BJ (cell line): ENCODE measurements around the gene ELMO3. TPM values are rescaled to one million over a fixed set of nuclear protein-coding genes. Genes with fewer than 3 reads are reported as not detected.

Experiments used
- CTCF ChIA-PET: fragments of 350-600 bp; formaldehyde crosslinking; extraction: SDS; loops from one replicate; lab custom pipeline; 2021; ENCODE audit warnings: antibody characterized with exemption, inconsistent platforms; lab: Yijun Ruan, JAX
- POLR2A ChIA-PET: fragments of 300-600 bp; sonication (Branson Sonifier 250); formaldehyde crosslinking; extraction: SDS; loops from one replicate; lab custom pipeline; 2021; ENCODE audit warnings: antibody characterized with exemption; lab: Charles Lee
- DNase-seq: peaks from one replicate; pipeline ENCODE4 v3.0.0-alpha.2; 2011; ENCODE audit warnings: low read depth
- H3K27me3 ChIP-seq: 2 replicates; pipeline ENCODE4 v1.6.0; 2011; ENCODE audit warnings: low read length; ENCODE audit not compliant: control insufficient read depth, insufficient read depth
- H3K36me3 ChIP-seq: 2 replicates; pipeline ENCODE4 v1.5.1; 2011; ENCODE audit warnings: low read length; ENCODE audit not compliant: control insufficient read depth, insufficient read depth
- H3K4me3 ChIP-seq: 2 replicates; pipeline ENCODE4 v1.5.1; 2011; ENCODE audit warnings: low read depth, mild to moderate bottlenecking, control low read depth, low read length
- CTCF ChIP-seq: IDR thresholded peaks from 2 replicates; pipeline ENCODE4 v1.5.1; 2011; ENCODE audit warnings: low read depth, mild to moderate bottlenecking, control low read depth, inconsistent platforms, low read length, moderate library complexity; ENCODE audit not compliant: insufficient read depth
- polyA plus RNA-seq: library from polyadenylated mRNA; depleted of rRNA; stranded (reverse); fragments of >200 nt; gene quantifications from 2 replicates; pipeline ENCODE4 v1.2.3, GENCODE V29; 2011

ELMO3 gene
- polyA plus RNA-seq, 1 experiment = 0.97 TPM

DNA sequence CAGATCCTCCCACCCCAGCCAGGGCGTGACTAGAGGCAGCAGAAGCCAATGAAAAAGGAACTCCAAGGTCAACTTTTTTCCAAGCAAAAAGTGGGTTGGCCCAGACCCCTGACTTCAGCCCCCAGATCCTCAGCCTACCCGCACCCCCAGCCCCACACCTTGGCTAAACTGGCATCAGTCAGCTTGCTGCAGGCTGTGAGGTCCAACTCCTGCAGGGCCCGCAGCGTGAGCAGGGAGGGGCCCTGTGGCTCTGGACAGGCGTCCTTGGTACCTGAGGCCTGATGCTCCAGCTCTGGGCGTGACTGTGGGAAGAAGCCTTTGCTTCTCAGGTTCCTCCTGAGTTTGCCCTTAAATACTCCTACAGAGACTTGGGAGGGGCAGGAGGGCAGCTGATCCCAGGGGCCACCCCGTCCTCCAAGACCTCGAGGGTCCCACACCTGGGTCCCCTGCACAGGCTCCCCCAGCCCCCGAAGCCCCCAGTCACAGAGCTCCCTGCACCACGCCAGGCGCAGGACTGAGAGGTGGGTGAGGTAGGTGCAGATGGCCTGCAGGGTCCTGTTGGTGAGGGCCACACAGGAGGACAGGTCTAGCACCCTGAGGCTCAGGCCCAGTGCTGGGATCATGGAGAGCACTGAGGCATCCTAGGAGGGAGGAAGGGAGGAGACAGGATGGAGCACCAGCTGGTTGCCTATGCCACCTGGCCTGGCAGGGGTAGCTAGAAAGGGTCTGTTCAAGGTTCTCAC, 9.4 kb downstream of the ELMO3 start:
- no peak overlapping the region for H3K4me3 ChIP-seq
- H3K36me3 ChIP-seq = peaks cover 8% of the 10 kb centered on the region
- TF ChIP-seq CTCF = no peak
- ChIA-PET CTCF (interaction anchor here (0.8 to 1.6 kb wide), 3 partner anchors 10 to 187 kb away, joined by 3 to 10 read pairs (median 4); partner anchors contain the start of genes ELMO3 and NOL3), POLR2A (no interaction called here)
- no peaks in the 10 kb centered on the region for H3K27me3 ChIP-seq
- no peak for DNase-seq

- Histone ChIP-seq H3K36me3 (peaks cover 4% of the 10 kb centered on the region), H3K27me3 (no peaks in the 10 kb centered on the region), H3K4me3 (no peak overlapping the region)
- POLR2A ChIA-PET = interaction anchor here (0.6 kb wide), 1 partner anchor 742 kb away, joined by 3 read pairs; no protein-coding TSS in a partner anchor
- no peak for DNase-seq
- CTCF ChIA-PET = interaction anchor here (0.8 to 1.6 kb wide), 2 partner anchors 11 to 12 kb away, joined by 3 to 10 read pairs; partner anchors contain the start of gene ELMO3
- no peak for TF ChIP-seq CTCF
Observed at GRCh38 chr16:67209565-67209964, 10.6 kb downstream of the ELMO3 start.

DNA sequence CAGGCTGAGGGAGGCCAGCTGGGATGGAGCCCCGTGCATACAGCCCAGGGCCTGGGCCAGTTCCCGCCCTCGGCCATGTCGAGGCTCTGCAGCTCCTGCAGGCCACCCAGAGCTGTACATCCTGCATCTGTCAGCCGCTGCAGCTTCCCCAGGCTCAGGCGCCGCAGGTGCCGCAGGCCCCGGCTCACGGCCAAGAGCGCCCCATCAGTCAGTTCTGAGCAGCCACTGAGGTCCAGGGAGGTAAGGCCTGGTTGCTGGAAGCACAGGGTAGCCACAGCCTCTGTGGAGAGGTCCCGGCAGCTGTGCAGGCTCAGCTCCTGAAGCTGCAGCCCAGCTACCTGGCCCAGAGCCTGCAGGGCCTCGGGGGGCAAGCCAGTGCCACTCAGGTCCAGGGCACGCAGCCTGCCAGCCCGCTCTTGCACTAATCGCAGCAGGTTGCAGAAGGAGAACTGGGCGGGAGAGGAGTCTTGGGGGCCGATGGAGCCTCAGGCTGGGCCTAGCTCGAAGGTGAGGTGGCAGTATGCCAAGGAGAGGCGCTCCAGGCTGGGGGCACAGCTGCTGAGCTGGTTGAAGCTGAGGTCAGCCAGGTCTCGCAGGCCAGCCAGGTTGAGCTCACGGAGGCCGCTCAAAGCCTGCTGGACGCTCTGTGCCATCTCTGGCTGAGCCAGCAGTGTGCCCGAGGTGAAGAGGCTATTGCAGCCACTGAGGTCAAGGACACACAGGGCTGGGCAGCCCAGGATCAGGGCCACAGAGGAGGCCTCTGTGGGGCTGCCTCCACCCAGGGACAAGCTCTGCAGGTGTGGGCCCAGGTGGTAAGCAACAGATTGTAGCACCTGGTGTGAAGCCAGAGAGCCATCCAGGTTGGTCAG, 11.4 kb downstream of the ELMO3 start:
- no peaks in the 10 kb centered on the region for H3K27me3 ChIP-seq
- H3K36me3 ChIP-seq = peaks cover 4% of the 10 kb centered on the region
- ChIA-PET CTCF (interaction anchor here (1.6 kb wide), 1 partner anchor 12 kb away, joined by 10 read pairs; the partner anchor contains the start of gene ELMO3), POLR2A (no interaction called here)
- TF ChIP-seq CTCF = no peak
- no peak for DNase-seq
- no peak overlapping the region for H3K4me3 ChIP-seq

GRCh38 chr16:67211674-67212073, 12.7 kb downstream of the ELMO3 start:
- peaks cover 4% of the 10 kb centered on the region for H3K36me3 ChIP-seq
- no peak for TF ChIP-seq CTCF
- ChIA-PET CTCF (interaction anchor here (0.8 kb wide), 1 partner anchor 8 kb away, joined by 5 read pairs; no protein-coding TSS in a partner anchor), POLR2A (no interaction called here)
- H3K4me3 ChIP-seq = no peak overlapping the region
- no peak for DNase-seq
- H3K27me3 ChIP-seq = no peaks in the 10 kb centered on the region

- TF ChIP-seq CTCF = no peak
- CTCF ChIA-PET = no interaction called here
- POLR2A ChIA-PET = no interaction called here
- Histone ChIP-seq H3K4me3 (no peak overlapping the region), H3K27me3 (no peaks in the 10 kb centered on the region), H3K36me3 (peaks cover 4% of the 10 kb centered on the region)
- DNase-seq = no peak
Observed at GRCh38 chr16:67212766-67213165, 13.8 kb downstream of the ELMO3 start.
